ENCODE data around the gene NFIB. TPM values are rescaled to one million over a fixed set of nuclear protein-coding genes. Genes with fewer than 3 reads are reported as not detected.

NFIB gene
- total RNA-seq, 1 donor from 2014 or later: not detected

GRCh38 chr9:14180960-14181537, 132.9 kb downstream of the NFIB start:
- no peaks in the 10 kb centered on the region for H3K9me3 Mint-ChIP-seq
- no peaks in the 10 kb centered on the region for H3K36me3 Mint-ChIP-seq (ENCODE audit: low read depth)
- H3K27ac Mint-ChIP-seq: no peak overlapping the region
- intact Hi-C loops (cut with micrococcal nuclease): no loop called here
- no peaks in the 10 kb centered on the region for H3K27me3 Mint-ChIP-seq (ENCODE audit: low read depth)
- no peaks in the 10 kb centered on the region for H3K4me1 Mint-ChIP-seq (ENCODE audit: low read depth)
- no peak for DNase-seq (ENCODE audit: low spot score)
- no peak overlapping the region for H3K4me3 Mint-ChIP-seq (ENCODE audit: low read depth)

DNA sequence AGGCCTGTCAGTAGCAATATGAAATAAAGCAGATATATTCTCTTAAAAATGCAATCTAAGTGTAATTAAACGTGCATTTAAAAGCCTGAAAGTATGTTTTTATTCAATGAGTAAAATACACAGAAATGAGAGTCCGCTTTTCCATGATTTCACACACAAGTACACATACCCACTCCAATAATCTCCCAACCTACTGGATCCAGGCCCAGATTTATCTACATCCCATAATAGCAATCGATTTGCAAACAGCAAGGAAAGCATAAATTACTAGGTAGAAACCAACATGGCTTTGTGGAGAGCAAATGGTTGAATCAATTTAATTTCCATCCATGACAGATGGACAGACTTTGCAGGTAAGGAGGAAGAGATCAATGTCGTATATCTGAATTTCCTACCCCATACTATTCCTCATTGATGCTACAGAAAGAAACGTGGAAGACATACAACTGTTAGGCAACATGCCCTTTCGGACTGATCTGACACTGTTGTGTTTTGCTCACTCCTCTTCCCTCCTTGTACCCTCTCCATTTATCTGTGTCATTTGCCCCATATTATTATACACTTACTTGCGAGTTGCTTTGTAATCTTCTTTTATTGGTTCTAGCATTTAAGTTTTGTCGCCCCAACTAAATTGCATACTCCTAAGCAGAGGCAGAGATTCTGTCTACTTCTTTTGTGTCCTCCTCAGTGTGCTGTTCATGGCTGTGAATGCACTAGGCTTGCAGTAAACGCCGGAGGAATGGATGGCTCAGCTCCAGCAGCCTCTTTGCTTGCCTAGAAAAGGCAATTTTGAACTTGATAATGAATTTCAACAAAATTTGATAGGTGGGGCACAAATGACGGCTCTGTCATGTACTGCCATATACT, 133.6 kb downstream of the NFIB start:
- Mint-ChIP-seq H3K27me3 (ENCODE audit: low read depth) (no peaks in the 10 kb centered on the region), H3K36me3 (ENCODE audit: low read depth) (no peaks in the 10 kb centered on the region), H3K27ac (no peak overlapping the region), H3K9me3 (no peaks in the 10 kb centered on the region), H3K4me1 (ENCODE audit: low read depth) (no peaks in the 10 kb centered on the region), H3K4me3 (ENCODE audit: low read depth) (no peak overlapping the region)
- intact Hi-C loops (cut with micrococcal nuclease): no loop called here
- DNase-seq (ENCODE audit: low spot score): no peak

- intact Hi-C loops (cut with micrococcal nuclease): no loop called here
- no peaks in the 10 kb centered on the region for H3K36me3 Mint-ChIP-seq (ENCODE audit: low read depth)
- H3K4me1 Mint-ChIP-seq (ENCODE audit: low read depth): no peaks in the 10 kb centered on the region
- H3K9me3 Mint-ChIP-seq: no peaks in the 10 kb centered on the region
- no peak overlapping the region for H3K27ac Mint-ChIP-seq
- no peak for DNase-seq (ENCODE audit: low spot score)
- no peaks in the 10 kb centered on the region for H3K27me3 Mint-ChIP-seq (ENCODE audit: low read depth)
- H3K4me3 Mint-ChIP-seq (ENCODE audit: low read depth): no peak overlapping the region
These were observed 134.5 kb downstream of the NFIB start for GRCh38 chr9:14179449-14179848.

- Mint-ChIP-seq H3K4me3 (ENCODE audit: low read depth) (no peak overlapping the region), H3K27me3 (ENCODE audit: low read depth) (no peaks in the 10 kb centered on the region), H3K36me3 (ENCODE audit: low read depth) (no peaks in the 10 kb centered on the region), H3K9me3 (no peaks in the 10 kb centered on the region), H3K27ac (no peak overlapping the region), H3K4me1 (ENCODE audit: low read depth) (no peaks in the 10 kb centered on the region)
- intact Hi-C loops (cut with micrococcal nuclease): no loop called here
- no peak for DNase-seq (ENCODE audit: low spot score)
These were observed 138.2 kb downstream of the NFIB start for GRCh38 chr9:14175778-14176177.

DNA sequence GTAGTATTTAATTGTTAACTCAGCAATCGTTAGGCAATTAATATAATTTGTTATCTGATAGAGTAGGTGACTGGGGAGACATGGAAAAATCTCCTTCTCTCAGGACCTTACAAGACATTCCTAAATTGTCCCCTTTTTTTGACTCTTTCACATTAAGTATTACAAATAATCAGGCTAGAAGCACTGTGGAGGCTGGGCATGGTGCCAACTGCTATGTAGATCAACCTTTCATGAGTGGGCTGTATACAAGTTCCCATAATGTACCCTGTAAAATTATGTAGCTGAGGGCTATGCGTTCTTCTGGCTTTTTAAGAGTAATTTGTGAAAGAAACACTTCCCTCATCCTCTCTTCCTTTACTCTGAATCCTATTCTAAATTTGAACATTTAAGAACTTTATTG, 140.2 kb downstream of the NFIB start:
- no peak overlapping the region for H3K4me3 Mint-ChIP-seq (ENCODE audit: low read depth)
- intact Hi-C loops (cut with micrococcal nuclease): no loop called here
- no peaks in the 10 kb centered on the region for H3K36me3 Mint-ChIP-seq (ENCODE audit: low read depth)
- no peaks in the 10 kb centered on the region for H3K4me1 Mint-ChIP-seq (ENCODE audit: low read depth)
- no peak for DNase-seq (ENCODE audit: low spot score)
- no peak overlapping the region for H3K27ac Mint-ChIP-seq
- no peaks in the 10 kb centered on the region for H3K27me3 Mint-ChIP-seq (ENCODE audit: low read depth)
- H3K9me3 Mint-ChIP-seq: no peaks in the 10 kb centered on the region

GRCh38 chr9:14170973-14171596, 142.9 kb downstream of the NFIB start:
- H3K4me3 Mint-ChIP-seq (ENCODE audit: low read depth): no peak overlapping the region
- H3K36me3 Mint-ChIP-seq (ENCODE audit: low read depth): no peaks in the 10 kb centered on the region
- H3K27me3 Mint-ChIP-seq (ENCODE audit: low read depth): no peaks in the 10 kb centered on the region
- no peak overlapping the region for H3K27ac Mint-ChIP-seq
- no peak for DNase-seq (ENCODE audit: low spot score)
- intact Hi-C loops (cut with micrococcal nuclease): no loop called here
- no peaks in the 10 kb centered on the region for H3K4me1 Mint-ChIP-seq (ENCODE audit: low read depth)
- H3K9me3 Mint-ChIP-seq: no peaks in the 10 kb centered on the region

DNA sequence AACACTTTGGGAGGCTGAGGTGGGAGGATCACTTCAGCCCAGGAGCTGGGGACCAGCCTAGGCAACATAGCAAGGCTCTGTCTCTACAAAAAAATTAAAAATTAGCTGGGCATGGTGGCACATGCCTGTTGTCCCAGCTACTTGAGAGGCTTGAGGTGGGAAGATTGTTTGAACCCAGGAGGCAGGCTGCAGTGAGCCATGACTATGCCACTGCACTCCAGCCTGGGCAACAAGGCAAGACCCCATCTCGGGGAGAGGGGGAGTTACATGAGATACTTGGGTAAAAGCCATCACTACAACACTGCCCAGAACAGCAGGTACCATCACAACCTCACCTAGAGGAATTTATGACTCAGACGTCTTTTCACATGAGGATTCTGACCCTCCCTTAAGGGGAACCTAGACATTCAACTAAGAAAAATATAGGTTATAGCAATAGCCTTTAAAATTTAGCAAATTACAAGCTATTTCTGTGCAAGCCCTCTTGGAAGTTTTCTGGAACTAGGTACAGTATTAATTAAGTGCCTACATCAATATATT, 143.5 kb downstream of the NFIB start:
- Mint-ChIP-seq H3K27ac (no peak overlapping the region), H3K4me3 (ENCODE audit: low read depth) (no peak overlapping the region), H3K36me3 (ENCODE audit: low read depth) (no peaks in the 10 kb centered on the region), H3K27me3 (ENCODE audit: low read depth) (no peaks in the 10 kb centered on the region), H3K4me1 (ENCODE audit: low read depth) (no peaks in the 10 kb centered on the region), H3K9me3 (no peaks in the 10 kb centered on the region)
- intact Hi-C loops (cut with micrococcal nuclease): no loop called here
- DNase-seq (ENCODE audit: low spot score): no peak

GRCh38 chr9:14168381-14168780, 145.6 kb downstream of the NFIB start:
- no peaks in the 10 kb centered on the region for H3K4me1 Mint-ChIP-seq (ENCODE audit: low read depth)

GRCh38 chr9:14165376-14166035, 148.4 kb downstream of the NFIB start:
- intact Hi-C loops (cut with micrococcal nuclease): no loop called here
- H3K27ac Mint-ChIP-seq: no peak overlapping the region
- H3K27me3 Mint-ChIP-seq (ENCODE audit: low read depth): no peaks in the 10 kb centered on the region
- no peaks in the 10 kb centered on the region for H3K36me3 Mint-ChIP-seq (ENCODE audit: low read depth)
- no peaks in the 10 kb centered on the region for H3K4me1 Mint-ChIP-seq (ENCODE audit: low read depth)
- DNase-seq (ENCODE audit: low spot score): no peak
- H3K4me3 Mint-ChIP-seq (ENCODE audit: low read depth): no peak overlapping the region
- H3K9me3 Mint-ChIP-seq: no peaks in the 10 kb centered on the region

More at GRCh38 chr9:14168381-14168780, 145.6 kb downstream of the NFIB start:
- no peak overlapping the region for H3K4me3 Mint-ChIP-seq (ENCODE audit: low read depth)
- no peaks in the 10 kb centered on the region for H3K9me3 Mint-ChIP-seq
- intact Hi-C loops (cut with micrococcal nuclease): no loop called here
- H3K27me3 Mint-ChIP-seq (ENCODE audit: low read depth): no peaks in the 10 kb centered on the region
- H3K27ac Mint-ChIP-seq: no peak overlapping the region
- no peak for DNase-seq (ENCODE audit: low spot score)
- H3K36me3 Mint-ChIP-seq (ENCODE audit: low read depth): no peaks in the 10 kb centered on the region

GRCh38 chr9:14164908-14165307, 149.0 kb downstream of the NFIB start:
- no peak overlapping the region for H3K27ac Mint-ChIP-seq
- intact Hi-C loops (cut with micrococcal nuclease): no loop called here
- H3K9me3 Mint-ChIP-seq: no peaks in the 10 kb centered on the region
- no peaks in the 10 kb centered on the region for H3K27me3 Mint-ChIP-seq (ENCODE audit: low read depth)
- no peak overlapping the region for H3K4me3 Mint-ChIP-seq (ENCODE audit: low read depth)
- H3K4me1 Mint-ChIP-seq (ENCODE audit: low read depth): no peaks in the 10 kb centered on the region
- H3K36me3 Mint-ChIP-seq (ENCODE audit: low read depth): no peaks in the 10 kb centered on the region
- DNase-seq (ENCODE audit: low spot score): no peak

DNA sequence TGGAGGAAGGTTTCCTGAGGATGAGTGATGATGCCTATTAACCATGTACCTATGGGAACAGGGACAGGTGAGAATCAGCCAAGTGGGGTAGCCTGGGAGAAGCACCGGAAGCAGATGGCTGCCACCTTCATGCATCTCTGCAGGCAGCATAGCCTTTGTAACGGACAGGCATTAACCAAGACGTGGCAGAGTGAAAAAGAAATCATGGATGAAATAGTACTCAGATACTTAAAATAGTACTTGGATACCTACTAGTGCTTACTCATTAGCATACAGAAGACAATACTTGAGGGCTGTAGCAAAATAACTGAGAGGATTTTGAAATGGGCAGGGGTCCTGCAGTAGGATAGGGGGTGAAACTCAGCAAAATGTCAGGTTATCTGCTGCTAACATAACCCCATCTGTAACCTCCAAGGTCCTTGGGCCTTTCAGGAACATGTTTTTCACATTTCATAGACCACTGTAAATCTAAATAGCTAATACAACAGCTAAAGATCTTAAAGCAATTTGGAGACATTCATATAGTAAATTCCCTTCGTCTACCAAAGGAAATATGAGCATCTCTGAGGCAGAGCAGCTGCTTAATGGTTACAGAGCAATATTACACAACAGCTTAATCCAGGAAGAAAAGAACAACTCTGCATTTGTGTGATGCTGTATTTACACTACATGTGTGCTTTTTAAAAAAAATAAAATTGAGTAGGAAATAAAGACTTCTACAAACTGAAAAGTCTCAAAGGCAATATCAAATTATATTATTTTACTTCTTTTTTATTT, 154.3 kb downstream of the NFIB start:
- Mint-ChIP-seq H3K4me1 (ENCODE audit: low read depth) (peaks cover 6% of the 10 kb centered on the region), H3K27ac (no peak overlapping the region), H3K9me3 (no peaks in the 10 kb centered on the region), H3K27me3 (ENCODE audit: low read depth) (no peaks in the 10 kb centered on the region), H3K4me3 (ENCODE audit: low read depth) (no peak overlapping the region), H3K36me3 (ENCODE audit: low read depth) (no peaks in the 10 kb centered on the region)
- no peak for DNase-seq (ENCODE audit: low spot score)
- intact Hi-C loops (cut with micrococcal nuclease): no loop called here

- intact Hi-C loops (cut with micrococcal nuclease): no loop called here
- no peak for DNase-seq (ENCODE audit: low spot score)
- Mint-ChIP-seq H3K4me3 (ENCODE audit: low read depth) (no peak overlapping the region), H3K4me1 (ENCODE audit: low read depth) (peaks cover 6% of the 10 kb centered on the region), H3K36me3 (ENCODE audit: low read depth) (no peaks in the 10 kb centered on the region), H3K27me3 (ENCODE audit: low read depth) (no peaks in the 10 kb centered on the region), H3K9me3 (no peaks in the 10 kb centered on the region), H3K27ac (no peak overlapping the region)
These were observed 155.0 kb downstream of the NFIB start for GRCh38 chr9:14158916-14159315.
